ENCODE results near the gene PRXL2A.

DNA sequence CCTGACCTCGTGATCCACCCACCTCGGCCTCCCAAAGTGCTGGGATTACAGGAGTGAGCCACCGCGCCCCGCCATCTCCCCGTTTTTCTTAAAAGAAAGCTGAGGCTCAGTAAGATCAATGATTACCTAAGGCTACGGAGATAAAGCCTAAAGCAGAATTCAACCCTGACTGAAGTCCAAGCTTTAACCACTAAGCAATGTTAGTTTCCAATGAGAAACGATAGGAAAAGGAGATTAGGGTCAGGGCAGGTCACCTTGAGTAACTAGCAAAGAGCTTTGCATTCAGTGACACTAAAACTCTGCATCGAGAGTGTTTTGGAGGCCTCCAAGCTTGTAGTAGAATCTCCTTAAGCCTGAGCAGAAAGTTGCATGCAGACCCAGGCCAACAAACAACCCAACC is 17.6 kb upstream of the PRXL2A start:
- no peak for TF ChIP-seq CTCF (IDR thresholded peaks at IDR 0.05; ENCODE audit: insufficient read depth, low read length)
- TF ChIP-seq POLR2AphosphoS5 (IDR thresholded peaks at IDR 0.05; ENCODE audit: low read depth), result no peak
- TF ChIP-seq, protein P1, sequence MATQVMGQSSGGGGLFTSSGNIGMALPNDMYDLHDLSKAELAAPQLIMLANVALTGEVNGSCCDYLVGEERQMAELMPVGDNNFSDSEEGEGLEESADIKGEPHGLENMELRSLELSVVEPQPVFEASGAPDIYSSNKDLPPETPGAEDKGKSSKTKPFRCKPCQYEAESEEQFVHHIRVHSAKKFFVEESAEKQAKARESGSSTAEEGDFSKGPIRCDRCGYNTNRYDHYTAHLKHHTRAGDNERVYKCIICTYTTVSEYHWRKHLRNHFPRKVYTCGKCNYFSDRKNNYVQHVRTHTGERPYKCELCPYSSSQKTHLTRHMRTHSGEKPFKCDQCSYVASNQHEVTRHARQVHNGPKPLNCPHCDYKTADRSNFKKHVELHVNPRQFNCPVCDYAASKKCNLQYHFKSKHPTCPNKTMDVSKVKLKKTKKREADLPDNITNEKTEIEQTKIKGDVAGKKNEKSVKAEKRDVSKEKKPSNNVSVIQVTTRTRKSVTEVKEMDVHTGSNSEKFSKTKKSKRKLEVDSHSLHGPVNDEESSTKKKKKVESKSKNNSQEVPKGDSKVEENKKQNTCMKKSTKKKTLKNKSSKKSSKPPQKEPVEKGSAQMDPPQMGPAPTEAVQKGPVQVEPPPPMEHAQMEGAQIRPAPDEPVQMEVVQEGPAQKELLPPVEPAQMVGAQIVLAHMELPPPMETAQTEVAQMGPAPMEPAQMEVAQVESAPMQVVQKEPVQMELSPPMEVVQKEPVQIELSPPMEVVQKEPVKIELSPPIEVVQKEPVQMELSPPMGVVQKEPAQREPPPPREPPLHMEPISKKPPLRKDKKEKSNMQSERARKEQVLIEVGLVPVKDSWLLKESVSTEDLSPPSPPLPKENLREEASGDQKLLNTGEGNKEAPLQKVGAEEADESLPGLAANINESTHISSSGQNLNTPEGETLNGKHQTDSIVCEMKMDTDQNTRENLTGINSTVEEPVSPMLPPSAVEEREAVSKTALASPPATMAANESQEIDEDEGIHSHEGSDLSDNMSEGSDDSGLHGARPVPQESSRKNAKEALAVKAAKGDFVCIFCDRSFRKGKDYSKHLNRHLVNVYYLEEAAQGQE (IDR thresholded peaks at IDR 0.05; ENCODE audit: insufficient replicate concordance, low read depth), result no peak
- no peak for TF ChIP-seq SPI1 (IDR thresholded peaks at IDR 0.05; ENCODE audit: borderline replicate concordance, low read depth)
- TF ChIP-seq GABPA (IDR thresholded peaks at IDR 0.05; ENCODE audit: low read depth), result no peak

All from HL-60 (cell line).